Measurements from ENCODE around the gene SGSH.
"Not testable (repeated sequence)": the region's sequence is repeated elsewhere in the genome, so short reads cannot be mapped to it uniquely, and the experiment has no call there.

The SGSH gene

GRCh38 chr17:80220054-80220735 is at the start of gene SGSH, which contains the start of gene SLC26A11:
Gene SGSH (minus strand): TSS chr17:80220333. CDS start chr17:80220313, 20 bp downstream.
Gene SLC26A11 (plus strand): TSS chr17:80220427. CDS start chr17:80221561, 1,134 bp downstream.
- DNase-seq, result peak; percentile 94

- no peak for DNase-seq
These were observed 49.3 kb upstream of the SGSH start for GRCh38 chr17:80269405-80269807.

- no peak for DNase-seq
These were observed 48.3 kb upstream of the SGSH start for GRCh38 chr17:80268427-80268826.

GRCh38 chr17:80267391-80267790 is 47.3 kb upstream of the SGSH start:
- DNase-seq, result no peak

GRCh38 chr17:80265205-80266068 is 45.3 kb upstream of the SGSH start:
- DNase-seq, result no peak

- no peak for DNase-seq
These were observed 44.3 kb upstream of the SGSH start for GRCh38 chr17:80264205-80265075.

GRCh38 chr17:80263253-80264204 is 43.4 kb upstream of the SGSH start:
- DNase-seq, result no peak

- peak; percentile 61 for DNase-seq
These were observed 42.7 kb upstream of the SGSH start for GRCh38 chr17:80262775-80263244.

- DNase-seq, result peak; percentile 87
These were observed 42.2 kb upstream of the SGSH start for GRCh38 chr17:80262291-80262690.

GRCh38 chr17:80261895-80262279 is 41.8 kb upstream of the SGSH start:
- DNase-seq, result no peak

- DNase-seq, result peak; percentile 89
These were observed 41.2 kb upstream of the SGSH start for GRCh38 chr17:80261159-80261894.

- DNase-seq, result peak; percentile 71
These were observed 40.6 kb upstream of the SGSH start, which contains the start of gene RNF213 for GRCh38 chr17:80260791-80261158. Gene RNF213 (plus strand): TSS chr17:80260852. CDS start chr17:80263682, 2,830 bp downstream.

- peak; percentile 94 for DNase-seq
These were observed 40.0 kb upstream of the SGSH start for GRCh38 chr17:80260069-80260535.

- no peak for DNase-seq
These were observed 39.4 kb upstream of the SGSH start for GRCh38 chr17:80259457-80260068.

GRCh38 chr17:80258296-80258695 is 38.2 kb upstream of the SGSH start:
- DNase-seq, result not testable (repeated sequence)

- no peak for DNase-seq
These were observed 37.6 kb upstream of the SGSH start for GRCh38 chr17:80257716-80258213.

GRCh38 chr17:80256034-80256350 is 35.9 kb upstream of the SGSH start:
- DNase-seq, result no peak

GRCh38 chr17:80254396-80255251 is 34.5 kb upstream of the SGSH start:
- peak; percentile 86 for DNase-seq
